Globus pallidus (tissue), 1 donor: Measurements from ENCODE around the gene CENPQ.
"Not testable (repeated sequence)": the region's sequence is repeated elsewhere in the genome, so short reads cannot be mapped to it uniquely, and the experiment has no call there.

Source experiments
- DNase-seq: peaks from one replicate; pipeline ENCODE4 v3.0.0-alpha.2; 2015; ENCODE audit warnings: low spot score

Gene CENPQ, protein sequence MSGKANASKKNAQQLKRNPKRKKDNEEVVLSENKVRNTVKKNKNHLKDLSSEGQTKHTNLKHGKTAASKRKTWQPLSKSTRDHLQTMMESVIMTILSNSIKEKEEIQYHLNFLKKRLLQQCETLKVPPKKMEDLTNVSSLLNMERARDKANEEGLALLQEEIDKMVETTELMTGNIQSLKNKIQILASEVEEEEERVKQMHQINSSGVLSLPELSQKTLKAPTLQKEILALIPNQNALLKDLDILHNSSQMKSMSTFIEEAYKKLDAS

DNA sequence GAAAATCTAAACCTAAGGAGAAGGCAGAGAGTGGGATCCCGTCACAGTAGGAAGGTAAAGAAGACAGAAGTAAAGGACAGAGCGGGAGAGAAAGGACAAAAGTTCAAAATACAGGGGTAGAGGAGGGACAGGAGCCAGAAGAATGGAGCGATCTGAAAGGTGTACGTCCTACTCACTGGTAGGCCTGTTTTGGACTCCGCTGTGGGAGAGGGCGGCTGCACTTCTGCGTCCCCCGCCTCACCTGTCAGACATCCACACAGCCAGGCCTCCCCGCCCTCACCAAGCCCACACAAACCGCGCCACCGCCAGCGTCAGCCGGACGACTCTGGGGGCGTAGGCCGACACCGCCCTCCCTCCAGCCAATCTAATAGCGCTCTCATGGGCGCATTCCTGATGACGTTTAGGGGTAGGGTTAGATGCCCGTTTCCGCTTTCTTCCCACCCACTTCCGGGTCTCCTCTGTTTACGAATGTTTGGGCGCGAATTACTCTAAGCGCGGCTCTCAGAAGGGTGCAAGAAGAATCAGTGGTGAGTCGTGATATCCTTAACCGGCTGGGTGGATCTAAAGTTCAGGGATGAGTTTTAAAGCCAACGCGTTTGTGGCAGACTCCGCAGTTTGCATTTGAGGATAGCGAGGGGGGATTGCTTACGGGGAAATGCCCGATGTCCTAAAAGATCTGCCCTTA is at the start of gene CENPQ, which contains the start of gene MMUT:
TSS of gene CENPQ (plus strand) at position 444 of the 685 bp plus-strand sequence. CDS start 6,807 bp downstream, outside the sequence.
TSS of gene MMUT (minus strand) at position 327 of the 685 bp plus-strand sequence. CDS start 3,787 bp downstream, outside the sequence.
- DNase-seq = peak; percentile 93

DNA sequence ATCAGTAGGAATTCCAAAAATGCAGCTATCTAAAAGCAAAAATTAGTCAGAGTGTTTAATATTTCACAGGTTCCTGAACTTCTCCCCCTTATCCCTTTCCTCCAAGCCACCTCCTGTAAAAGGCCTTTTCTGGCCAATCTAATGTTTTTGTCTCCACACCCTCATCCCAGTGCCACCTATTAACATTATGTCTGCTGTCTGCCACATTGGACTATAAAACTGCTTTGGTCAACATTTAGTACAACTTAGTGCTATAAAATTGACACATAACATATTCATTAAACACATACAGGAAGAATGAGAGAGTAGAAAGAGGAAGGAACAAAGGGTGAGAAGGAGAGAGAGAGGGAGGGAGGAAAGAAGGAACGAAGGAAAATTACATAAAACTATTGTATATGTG is 47.8 kb upstream of the CENPQ start:
- DNase-seq = no peak

DNA sequence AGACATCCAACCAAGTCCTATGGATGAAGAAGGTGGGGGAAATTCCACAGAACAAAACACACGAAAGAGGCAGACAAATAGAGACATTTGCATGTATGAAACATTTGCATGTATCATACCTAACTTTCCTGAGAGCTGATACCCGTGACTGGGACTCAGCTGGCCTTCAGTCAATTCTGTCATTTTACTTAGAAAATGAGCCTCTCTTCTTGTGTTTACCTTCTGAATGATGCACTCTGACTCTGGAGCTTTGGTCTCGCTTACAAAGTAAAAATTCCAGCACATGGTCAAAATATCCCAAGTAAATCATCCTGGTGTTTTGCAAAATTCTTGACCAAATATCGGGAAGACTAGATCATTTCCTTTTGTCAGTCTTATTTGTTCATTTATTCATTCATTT is 47.0 kb upstream of the CENPQ start:
- no peak for DNase-seq

DNA sequence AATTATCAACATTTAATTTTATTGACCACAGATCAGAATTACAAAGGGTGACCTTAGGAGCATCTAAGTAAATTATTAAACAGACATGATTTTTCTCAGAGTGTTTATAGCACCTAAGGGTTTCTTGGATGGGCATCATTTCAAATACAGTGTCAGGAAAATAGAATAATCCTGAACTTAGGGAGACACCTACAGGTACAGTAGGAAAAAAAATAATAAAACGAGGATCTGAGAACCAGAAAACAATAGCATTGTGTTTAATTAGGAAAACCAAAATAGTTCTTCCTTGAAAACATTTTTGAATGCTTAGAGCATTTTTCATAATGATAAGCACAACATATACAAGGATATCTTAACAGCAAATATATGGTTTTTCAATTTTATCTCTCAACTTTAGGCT is 39.4 kb upstream of the CENPQ start:
- DNase-seq = no peak

DNA sequence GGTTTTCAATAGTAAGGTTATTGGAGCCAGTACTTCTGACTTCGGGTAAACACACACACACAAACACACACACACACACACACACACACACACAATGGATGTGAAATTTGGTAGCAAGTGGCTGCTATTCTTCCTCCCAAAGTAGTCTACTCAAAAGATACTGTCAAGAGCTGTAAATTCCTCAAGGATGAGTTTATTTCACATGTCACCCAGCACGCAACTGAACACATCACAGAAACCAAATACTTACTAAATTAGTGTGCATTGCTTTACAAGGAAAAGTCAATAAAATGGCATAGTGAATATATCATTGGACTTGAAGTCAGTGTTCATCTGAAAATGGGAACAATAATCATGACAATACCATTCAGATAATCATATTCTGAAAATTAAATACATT is 33.0 kb upstream of the CENPQ start:
- DNase-seq = no peak

DNA sequence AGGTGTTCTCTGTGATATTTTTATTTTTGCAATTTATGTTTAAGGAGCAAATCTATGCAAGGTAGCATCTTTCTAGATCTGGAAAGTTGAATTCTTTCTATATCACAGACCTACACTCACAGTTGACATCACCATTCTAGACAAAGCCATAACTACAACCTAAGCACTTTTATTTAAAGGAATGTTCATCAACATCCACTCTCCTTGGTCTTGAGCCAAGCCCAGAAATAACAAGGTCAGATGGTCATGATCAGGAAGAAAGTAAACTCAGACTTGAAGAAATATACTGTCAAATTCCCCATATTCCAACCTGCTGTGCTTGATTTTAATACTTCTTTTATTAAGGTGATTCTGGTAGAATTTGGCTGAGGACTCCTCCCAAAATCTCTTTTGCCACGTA is 32.3 kb upstream of the CENPQ start:
- DNase-seq = no peak

DNA sequence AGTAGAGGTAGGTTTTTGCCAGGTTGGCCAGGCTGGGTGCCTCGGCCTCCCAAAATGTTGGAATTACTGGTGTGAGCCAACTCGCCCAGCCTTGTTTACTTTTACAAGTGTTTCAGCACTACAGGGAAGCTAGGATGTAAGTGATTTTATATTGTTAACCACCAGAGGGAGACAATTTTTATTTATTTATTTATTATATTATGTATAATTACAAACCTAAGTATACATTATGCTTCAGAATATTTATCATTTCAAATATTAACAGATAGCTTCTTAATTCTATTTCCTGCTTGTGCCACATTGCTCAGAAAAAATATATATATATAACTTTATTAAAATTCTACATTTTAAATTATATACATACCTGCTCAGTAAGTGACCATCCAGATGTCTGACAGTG is 9.9 kb upstream of the CENPQ start:
- no peak for DNase-seq

DNA sequence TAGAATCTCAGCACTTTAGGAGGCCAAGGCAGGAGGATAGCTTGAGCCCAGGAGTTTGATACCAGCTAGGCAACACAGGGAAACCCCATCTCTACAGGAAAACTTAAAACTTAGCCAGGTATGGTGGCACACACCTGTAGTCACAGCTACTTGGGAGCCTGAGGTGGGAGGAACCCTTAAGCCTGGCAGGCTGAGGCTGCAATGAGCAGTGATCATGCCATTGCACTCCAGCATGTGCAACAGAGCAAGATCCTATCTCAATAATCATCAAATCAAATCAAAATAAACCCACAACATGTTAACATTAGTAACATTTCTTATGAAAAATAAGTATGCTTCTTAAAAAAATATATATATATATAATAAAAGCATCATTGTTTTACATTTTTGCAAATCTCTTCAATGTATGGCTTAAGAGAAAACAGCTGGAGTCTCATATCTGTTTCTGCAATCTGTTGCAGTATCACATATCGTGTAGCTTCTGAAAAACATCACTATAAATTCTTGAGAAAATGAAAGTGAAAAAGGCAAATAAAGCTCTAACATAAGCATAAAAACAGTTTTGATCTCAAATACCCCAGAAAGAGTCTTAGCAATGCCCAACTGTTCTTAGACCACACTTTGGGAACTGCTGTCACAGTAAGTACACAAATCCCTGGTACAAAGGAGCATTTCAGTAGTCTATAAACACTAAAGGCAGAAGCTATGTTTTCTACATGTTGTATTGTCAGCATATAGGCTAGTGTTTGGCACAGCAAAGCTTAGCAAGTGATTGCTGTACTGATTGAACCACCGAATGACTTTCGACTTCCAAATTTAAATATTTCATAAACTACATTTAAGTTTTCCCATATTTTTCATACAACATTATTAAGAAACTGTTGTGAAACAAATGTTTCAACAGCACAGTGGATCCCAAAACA is 8.1 kb upstream of the CENPQ start:
- DNase-seq = no peak

DNA sequence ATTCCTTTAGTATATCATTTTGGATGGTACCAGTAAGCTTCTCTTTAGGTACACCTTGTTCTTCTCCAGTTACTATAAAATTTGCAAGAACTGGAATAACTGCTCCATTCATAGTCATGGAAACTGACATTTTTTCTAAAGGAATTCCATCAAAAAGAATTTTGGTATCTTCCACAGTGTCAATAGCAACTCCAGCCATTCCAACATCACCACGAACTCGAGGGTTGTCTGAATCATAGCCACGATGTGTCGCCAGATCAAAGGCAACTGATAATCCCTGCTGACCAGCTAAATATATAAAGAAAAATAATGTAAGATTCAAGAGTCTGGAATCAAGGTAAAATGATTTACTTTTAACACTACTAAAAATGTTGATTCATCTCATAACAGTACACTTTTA is 5.4 kb upstream of the CENPQ start:
- no peak for DNase-seq

DNA sequence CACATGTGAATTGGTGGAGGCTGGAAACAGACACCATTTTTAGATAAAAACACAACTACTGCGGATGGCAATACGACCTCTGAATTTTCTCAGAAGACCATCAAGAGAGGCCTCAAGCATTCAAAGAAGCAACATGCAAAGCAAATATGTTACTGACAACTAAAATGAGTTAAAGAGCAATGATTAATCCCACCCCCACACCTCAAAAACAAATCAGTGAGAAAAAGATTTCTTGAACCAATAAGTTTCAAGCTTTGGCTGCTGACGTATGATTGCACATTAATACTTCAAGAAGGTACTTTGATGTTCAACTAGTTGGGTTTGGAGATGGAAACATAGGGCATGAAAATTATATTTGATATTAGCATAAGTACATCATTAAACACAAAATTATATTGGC is 1.1 kb upstream of the CENPQ start:
- DNase-seq = no peak

DNA sequence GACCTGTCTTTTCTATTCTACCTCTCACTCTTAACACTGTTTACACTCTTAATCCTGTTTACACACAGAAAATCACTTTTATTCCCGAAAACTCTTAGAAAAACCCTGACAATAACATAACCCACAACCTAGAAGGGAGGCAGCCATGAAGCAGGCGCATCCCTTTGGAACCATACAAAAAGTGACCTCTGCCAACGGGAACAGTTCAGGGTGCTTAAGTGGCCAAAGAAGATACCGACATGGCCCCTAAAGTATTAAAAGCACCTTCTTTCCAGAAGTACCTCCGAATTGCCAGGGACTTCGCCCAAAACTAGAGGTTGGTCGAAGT is 607 bp upstream of the CENPQ start:
- DNase-seq = no peak

DNA sequence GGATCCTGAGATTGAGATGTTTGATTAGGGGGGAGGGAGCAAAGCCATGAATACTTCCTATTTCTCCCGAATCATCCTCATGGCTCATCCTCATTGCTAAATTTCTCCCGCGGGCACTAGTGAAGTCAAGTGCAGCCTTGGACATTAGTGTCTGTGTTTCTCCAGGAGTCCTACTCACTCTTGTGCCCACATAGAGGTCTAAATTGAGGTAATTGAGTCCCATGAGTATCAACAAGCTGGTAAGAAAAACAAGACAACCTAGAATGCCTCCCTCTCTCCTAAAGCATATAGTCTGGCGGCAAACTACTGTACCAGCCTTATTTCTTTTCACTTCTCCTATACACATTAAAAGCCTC is 420 bp downstream of the CENPQ start:
- DNase-seq = no peak

DNA sequence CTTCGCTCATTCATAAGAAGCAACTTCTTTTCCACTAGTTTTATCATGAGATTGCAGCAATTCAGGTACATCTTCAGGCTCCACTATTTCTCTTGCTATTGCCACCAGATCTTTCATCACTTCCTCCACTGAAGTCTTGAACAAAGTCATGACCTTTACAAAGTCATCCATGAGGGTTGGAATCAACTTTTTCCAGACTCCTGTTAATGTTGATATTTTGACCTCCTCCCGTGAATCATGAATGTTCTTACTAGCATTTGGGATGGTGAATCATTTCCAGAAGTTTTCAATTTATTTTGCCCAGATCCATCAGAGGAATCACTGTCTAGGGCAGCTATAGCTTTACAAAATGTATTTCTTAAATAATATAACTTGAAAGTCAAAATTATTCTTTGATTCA is 1.5 kb downstream of the CENPQ start:
- no peak for DNase-seq

DNA sequence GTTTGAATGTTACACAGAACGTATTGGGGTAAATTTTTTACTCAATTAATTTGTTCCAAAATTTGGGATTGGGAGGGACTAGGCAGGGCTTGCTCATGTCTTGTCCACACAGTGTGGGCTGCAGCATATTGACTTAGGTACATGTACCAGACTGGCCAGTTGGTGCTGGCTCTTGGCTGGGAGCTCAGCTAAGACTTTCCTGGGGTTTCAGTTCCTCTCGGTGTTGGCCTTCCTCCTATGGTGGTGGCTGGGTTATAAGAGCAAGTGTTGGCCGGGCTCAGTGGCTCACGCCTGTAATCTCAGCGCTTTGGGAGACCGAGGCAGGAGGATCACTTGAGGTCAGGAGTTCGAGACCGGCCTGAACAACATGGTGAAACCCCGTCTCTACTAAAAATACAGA is 4.9 kb downstream of the CENPQ start:
- DNase-seq = no peak

DNA sequence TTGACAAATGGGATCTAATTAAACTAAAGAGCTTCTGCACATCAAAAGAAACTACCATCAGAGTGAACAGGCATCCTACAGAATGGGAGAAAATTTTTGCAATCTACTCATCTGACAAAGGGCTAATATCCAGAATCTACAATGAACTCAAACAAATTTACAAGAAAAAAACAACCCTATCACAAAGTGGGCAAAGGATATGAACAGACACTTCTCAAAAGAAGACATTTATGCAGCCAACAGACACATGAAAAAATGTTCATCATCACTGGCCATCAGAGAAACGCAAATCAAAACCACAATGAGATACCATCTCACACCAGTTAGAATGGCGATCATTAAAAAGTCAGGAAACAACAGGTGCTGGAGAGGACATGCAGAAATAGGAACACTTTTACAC is 13.4 kb downstream of the CENPQ start:
- not testable (repeated sequence) for DNase-seq

DNA sequence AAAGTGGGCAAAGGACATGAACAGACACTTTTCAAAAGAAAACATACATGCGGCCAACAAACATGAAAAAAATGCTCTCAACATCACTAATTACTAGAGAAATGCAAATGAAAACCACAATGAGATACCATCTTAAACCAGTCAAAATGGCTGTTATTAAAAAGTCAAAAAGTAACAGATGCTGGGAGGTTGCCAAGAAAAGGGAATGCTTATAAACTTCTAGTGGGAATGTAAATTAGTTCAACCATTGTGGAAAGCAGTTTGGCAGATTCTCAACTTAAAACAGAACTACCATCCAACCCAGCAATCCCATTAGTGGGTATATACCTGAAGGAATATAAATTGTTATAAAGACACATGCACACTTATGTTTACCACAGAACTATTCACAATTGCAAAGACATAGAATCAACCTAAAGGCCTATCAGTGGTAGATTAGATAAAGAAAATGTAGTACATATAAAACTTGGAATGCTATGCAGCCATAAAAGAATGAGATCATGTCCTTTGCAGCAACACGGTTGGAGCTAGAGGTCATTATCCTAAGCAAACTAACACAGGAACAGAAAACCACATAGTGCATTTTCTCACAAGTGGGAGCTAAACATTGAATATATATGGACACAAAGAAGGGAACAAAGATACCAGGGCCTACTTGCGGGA is 16.3 kb downstream of the CENPQ start:
- DNase-seq = no peak

DNA sequence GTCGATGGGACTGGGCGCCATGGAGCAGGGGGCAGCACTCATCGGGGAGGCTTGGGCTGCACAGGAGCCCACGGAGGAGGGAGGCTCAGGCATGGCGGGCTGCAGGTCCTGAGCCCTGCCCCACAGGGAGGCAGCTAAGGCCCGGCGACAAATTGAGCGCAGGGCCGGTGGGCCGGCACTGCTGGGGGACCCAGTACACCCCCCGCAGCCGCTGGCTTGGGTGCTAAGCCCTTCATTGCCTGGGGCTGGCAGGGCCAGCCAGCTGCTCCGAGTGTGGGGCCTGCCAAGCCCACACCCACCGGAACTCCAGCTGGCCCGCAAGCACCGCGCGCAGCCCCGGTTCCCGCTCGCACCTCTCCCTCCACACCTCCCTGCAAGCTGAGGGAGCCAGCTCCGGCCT is 18.7 kb downstream of the CENPQ start:
- not testable (repeated sequence) for DNase-seq

DNA sequence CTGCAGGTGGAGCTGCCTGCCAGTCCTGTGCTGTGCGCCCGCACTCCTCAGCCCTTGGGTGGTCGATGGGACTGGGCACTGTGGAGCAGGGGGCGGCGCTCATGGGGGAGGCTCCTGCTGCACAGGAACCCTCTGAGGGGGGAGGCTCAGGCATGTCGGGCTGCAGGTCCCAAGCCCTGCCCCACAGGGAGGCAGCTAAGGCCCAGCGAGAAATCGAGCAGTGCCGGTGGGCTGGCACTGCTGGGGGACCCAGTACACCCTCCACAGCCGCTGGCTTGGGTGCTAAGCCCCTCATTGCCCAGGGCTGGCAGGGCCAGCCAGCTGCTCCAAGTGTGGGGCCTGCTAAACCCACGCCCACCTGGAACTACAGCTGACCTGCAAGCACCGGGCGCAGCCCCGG is 20.2 kb downstream of the CENPQ start:
- DNase-seq = not testable (repeated sequence)

DNA sequence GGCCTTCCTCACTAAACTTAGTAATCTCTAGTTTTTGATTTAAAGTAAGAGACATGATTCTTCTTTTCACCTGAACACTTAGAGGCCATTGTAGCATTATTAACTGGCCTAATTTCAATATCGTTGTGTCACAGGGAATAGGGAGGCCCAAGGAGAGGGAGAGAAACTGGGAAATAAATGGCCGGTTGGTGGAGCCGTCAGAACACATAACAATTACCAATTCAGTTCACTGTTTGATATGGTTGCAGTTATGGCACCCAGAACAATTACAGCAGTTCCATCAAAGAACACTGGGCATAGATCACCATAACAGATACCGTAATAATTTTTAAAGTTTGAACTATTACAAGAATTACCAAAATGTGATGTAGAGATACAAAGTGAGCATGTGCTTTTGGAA is 27.5 kb downstream of the CENPQ start:
- DNase-seq = no peak

DNA sequence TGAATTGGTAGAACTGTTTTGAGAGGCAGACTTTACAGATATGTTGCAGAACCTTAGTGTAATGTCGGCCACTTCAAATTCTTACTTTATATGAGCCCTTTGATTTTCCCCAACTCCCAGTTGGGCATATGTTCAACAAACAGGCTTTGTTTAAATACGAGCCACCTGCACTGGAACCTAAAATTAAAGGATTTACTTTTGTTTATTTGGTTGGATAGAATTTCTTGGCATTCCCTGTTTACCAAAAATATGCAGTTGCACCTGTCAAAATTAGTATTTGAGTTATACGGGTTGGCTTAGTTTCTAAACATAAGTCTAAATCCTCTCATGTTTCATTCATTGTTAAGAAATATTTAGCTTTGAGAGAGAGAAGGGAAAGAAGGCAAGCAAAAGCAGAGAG is 34.1 kb downstream of the CENPQ start:
- DNase-seq = no peak

DNA sequence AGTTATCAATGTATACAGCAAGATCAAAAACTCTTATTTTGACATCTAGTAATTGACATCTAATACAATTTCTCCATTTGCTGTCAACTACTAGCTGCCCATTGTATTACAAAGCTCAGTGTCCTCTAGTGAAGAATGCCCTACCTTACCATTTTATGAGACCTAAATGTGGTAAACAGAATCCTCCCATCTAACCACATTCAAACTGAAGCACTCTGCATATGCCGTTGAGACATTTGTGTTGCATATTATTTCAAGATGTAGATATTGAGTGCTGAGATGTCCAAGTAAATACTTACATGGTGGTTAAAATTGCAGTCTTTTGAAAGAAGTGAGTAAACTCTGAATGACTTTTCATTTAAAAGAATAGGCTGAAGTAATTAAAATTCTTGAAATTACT is 36.0 kb downstream of the CENPQ start:
- DNase-seq = no peak

DNA sequence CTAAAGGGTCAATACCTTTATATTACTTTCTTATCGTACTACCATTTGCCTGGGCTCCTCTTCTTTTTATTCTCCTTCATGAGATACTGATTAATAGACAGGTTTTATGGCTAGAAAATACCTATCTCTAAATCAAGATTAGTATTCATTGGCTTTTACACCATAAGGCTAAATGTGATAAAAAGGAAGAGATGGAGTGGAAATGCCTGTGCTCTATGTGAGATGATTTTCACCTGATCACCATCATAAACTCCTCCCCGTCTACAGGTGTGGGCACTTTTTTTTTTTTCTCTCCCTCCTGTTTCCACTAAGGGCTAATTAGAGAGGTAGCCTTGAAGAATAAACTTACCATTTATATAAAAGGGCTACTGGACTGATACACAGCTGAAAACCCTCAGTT is 36.5 kb downstream of the CENPQ start, which contains the start of gene GLYATL3:
TSS of gene GLYATL3 (plus strand) at position 301 of the 400 bp plus-strand sequence. CDS start 12,068 bp downstream, outside the sequence.
- DNase-seq = no peak
